ENCODE measurements around the gene H3-3A. TPM values are rescaled to one million over a fixed set of nuclear protein-coding genes. Genes with fewer than 3 reads are reported as not detected.

Gene H3-3A
- total RNA-seq, 1 experiment from 2014 or later = 1,129 TPM

DNA sequence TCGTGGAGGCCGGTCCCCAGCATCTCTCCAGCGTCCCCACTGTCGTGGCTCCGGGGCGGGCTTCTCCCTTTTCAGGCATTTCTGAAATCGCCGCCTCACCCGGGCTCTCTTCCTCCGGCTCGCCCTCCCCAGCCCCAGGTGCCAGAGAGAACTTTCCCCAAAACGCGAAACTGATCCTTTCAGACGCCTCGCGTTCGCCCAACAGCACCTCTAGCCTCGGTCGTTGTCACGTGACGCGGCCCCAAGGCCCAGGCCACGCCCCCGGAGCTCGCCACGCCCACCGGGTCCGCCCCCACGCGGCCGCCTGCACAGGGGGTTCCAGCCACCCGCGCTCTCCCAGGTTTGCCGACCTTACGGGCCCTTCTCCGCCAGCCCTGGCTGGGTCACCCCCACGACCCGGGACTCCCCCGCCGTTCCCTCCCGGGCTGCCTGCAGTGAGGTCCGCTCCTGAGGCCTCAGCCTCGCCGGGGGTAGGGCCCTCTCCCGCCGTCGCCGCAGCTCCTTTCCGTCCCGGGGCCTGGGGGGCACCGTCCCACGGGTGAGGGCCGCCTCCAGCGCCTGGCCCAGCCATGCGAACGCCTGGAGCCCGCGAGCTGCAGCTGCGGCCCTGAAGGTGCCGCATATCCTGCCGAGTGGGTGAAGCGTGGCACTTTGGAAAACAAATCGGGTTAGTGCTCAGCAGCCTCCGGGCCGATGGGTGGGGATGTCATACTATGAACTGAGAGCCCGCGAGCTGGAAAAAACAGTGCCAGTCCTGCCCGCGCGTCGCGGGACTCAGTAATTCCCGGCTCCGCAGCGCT lies 21.0 kb downstream of the H3-3A start:
- no peaks in the 10 kb centered on the region for H4K20me1 ChIP-seq (ENCODE audit: control insufficient read depth, insufficient read depth, insufficient read length)
- no peaks in the 10 kb centered on the region for H3K4me1 ChIP-seq (ENCODE audit: insufficient read depth, low read length)
- H3K79me2 ChIP-seq (ENCODE audit: insufficient read depth, low read length) = no peaks in the 10 kb centered on the region
- H3K4me1 Mint-ChIP-seq = peaks cover 5 to 8% of the 10 kb centered on the region in 2 experiments
- WGBS (ENCODE audit: extremely low coverage, insufficient read length, low lambda C conversion rate) = no CpG with 5 or more reads among the region's 75 CpGs
- no peak overlapping the region for H2BK12ac ChIP-seq (ENCODE audit: insufficient read length, low read depth, low read length)
- no peak overlapping the region for H3K18ac ChIP-seq (ENCODE audit: insufficient read length, low read depth, low read length)
- no peak overlapping the region for H3K9ac ChIP-seq (ENCODE audit: extremely low read depth, insufficient read length, low read length)
- no peak overlapping the region for H3K4ac ChIP-seq (ENCODE audit: low read depth, low read length)
- no peak overlapping the region for H2BK20ac ChIP-seq (ENCODE audit: low read depth, low read length, poor library complexity, severe bottlenecking)
- H3K56ac ChIP-seq (ENCODE audit: insufficient read length, low read depth, low read length) = no peak overlapping the region
- no peak overlapping the region for H3K23ac ChIP-seq (ENCODE audit: insufficient read length, low read depth, low read length)
- no peak overlapping the region for H2BK120ac ChIP-seq (ENCODE audit: low read depth, low read length, poor library complexity, severe bottlenecking)
- H3K27ac Mint-ChIP-seq = no peak overlapping the region
- no peak overlapping the region for H3T11ph ChIP-seq (ENCODE audit: low read length)
- no peak overlapping the region for H2AFZ ChIP-seq (ENCODE audit: low read length)
- H2BK5ac ChIP-seq (ENCODE audit: insufficient read length, low read length) = no peak overlapping the region
- peaks cover 55% of the 10 kb centered on the region for H3K27me3 Mint-ChIP-seq (ENCODE audit: low read depth)
- no peak overlapping the region for H4K8ac ChIP-seq (replicated peaks; ENCODE audit: insufficient read length, low read depth, low read length)
- H3K36me3 Mint-ChIP-seq (ENCODE audit: insufficient read depth in 1 of 3, low read depth in 3 of 3) = no peaks in the 10 kb centered on the region
- H3K14ac ChIP-seq (ENCODE audit: insufficient read depth, low read length) = peak overlapping the region; percentile 12; the same call in 1 of the 2 replicates
- TF ChIP-seq, protein P1, sequence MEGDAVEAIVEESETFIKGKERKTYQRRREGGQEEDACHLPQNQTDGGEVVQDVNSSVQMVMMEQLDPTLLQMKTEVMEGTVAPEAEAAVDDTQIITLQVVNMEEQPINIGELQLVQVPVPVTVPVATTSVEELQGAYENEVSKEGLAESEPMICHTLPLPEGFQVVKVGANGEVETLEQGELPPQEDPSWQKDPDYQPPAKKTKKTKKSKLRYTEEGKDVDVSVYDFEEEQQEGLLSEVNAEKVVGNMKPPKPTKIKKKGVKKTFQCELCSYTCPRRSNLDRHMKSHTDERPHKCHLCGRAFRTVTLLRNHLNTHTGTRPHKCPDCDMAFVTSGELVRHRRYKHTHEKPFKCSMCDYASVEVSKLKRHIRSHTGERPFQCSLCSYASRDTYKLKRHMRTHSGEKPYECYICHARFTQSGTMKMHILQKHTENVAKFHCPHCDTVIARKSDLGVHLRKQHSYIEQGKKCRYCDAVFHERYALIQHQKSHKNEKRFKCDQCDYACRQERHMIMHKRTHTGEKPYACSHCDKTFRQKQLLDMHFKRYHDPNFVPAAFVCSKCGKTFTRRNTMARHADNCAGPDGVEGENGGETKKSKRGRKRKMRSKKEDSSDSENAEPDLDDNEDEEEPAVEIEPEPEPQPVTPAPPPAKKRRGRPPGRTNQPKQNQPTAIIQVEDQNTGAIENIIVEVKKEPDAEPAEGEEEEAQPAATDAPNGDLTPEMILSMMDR (conservative IDR thresholded peaks at IDR 0.05) = no peak
- peak overlapping the region; percentile 67 for H3K4me2 ChIP-seq (ENCODE audit: insufficient read depth, insufficient read length, low read length)
- no peak overlapping the region for H3K27ac ChIP-seq (ENCODE audit: insufficient read length, low read depth, low read length)
- H3K27me3 ChIP-seq (ENCODE audit: insufficient read depth, low read length) = no peaks in the 10 kb centered on the region; the same call in 1 of the 2 replicates
- peaks cover 8% of the 10 kb centered on the region for H3K23me2 ChIP-seq (ENCODE audit: insufficient read length, low read depth, low read length, poor library complexity, severe bottlenecking)
- H2AK5ac ChIP-seq (ENCODE audit: insufficient read length, low read length) = no peak overlapping the region
- H3K9me3 Mint-ChIP-seq = no peaks in the 10 kb centered on the region
- no peak overlapping the region for H4K91ac ChIP-seq (ENCODE audit: insufficient read length, low read depth, low read length)
- peak overlapping the region; percentile 77 to 89 for H3K4me3 Mint-ChIP-seq
- no peak overlapping the region for H4K5ac ChIP-seq (ENCODE audit: insufficient read length, low read depth, low read length)
- peak; percentile 91 for DNase-seq
- no peak overlapping the region for H2BK15ac ChIP-seq (ENCODE audit: low read depth, low read length)
- no peaks in the 10 kb centered on the region for H3K9me3 ChIP-seq (ENCODE audit: control insufficient read depth, low read depth, low read length)
- H3K79me1 ChIP-seq (ENCODE audit: insufficient read depth, low read depth, low read length, poor library complexity, severe bottlenecking) = no peaks in the 10 kb centered on the region
